ENCODE measurements around the gene ALX4.

Gene ALX4

DNA sequence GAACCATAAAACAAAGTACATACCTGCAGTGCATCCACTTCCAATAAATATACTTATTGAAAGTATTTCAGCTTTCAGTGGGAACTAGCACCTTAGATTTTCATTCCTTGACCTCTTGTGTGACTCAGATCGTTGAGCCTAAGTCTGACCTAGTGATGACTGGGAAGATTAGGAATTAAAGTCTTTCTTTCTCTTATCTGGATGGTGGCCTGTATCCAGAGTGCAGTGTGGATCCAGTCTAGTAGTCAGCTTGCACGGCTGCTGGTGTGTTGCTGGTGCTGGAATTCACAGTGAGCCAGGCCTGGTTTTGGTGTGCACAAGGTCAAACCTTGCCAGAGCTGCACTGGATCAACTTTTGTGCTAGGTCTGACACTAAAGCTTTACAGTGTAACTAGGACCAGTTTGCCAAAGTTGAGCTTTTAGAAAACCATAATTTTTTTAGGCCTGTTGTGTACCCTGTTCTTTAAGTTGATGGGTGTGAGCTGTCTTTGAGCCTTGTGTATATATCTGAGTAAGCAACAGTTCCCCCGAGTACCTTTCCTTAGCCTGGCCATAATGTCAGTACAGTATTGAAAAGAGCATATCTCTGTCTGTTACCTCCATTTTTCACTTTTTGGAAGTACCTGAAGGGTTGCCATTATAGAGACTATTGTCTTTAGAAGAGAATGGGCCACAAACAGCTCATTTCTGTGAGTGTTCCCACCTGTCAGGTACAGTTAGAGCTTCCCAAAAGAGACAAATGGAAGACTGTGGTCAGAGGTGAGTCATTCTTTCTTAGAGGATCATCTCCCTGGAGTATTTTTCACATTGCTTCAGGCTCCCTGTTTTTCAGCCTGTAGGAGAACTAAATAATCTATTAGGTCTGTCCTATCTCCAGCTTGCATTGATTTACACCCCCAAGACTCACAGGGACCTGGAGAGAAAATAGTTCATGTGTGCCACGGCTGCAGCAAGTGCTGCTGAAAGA lies 89.8 kb downstream of the ALX4 start:
- H2AFZ ChIP-seq (ENCODE audit: low read depth, low read length) = no peak overlapping the region
- no peak overlapping the region for H3K4me3 ChIP-seq (ENCODE audit: low read length)
- no peaks in the 10 kb centered on the region for H3K27me3 ChIP-seq (ENCODE audit: insufficient read depth, low read length)
- H3K9me3 ChIP-seq (ENCODE audit: low read length) = no peaks in the 10 kb centered on the region
- no peaks in the 10 kb centered on the region for H3K4me1 ChIP-seq (ENCODE audit: insufficient read depth, low read length)
- H3K36me3 ChIP-seq (ENCODE audit: insufficient read depth, low read length) = no peaks in the 10 kb centered on the region

DNA sequence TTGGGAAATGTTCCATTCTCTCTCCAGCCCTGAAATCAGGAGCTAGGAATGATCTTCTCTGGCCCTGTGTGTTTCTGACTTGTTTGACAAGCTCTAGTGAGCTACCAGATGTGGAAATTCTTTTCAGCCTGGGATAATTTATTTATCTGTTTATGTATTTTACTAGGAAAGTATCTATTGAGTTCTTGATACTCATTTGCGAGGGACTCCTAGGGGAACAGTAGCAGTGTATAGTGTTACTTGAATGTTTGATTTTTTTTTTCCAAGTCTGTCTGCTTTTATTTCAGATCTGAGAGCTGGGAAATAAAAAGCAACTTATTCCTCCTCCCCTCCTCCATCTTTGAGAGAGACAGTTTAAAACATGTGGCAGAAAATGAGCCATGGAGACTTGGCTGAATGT lies 92.5 kb downstream of the ALX4 start:
- Histone ChIP-seq H3K36me3 (ENCODE audit: insufficient read depth, low read length) (no peaks in the 10 kb centered on the region), H3K4me3 (ENCODE audit: low read length) (no peak overlapping the region), H2AFZ (ENCODE audit: low read depth, low read length) (no peak overlapping the region), H3K27me3 (ENCODE audit: insufficient read depth, low read length) (no peaks in the 10 kb centered on the region), H3K9me3 (ENCODE audit: low read length) (no peaks in the 10 kb centered on the region), H3K4me1 (ENCODE audit: insufficient read depth, low read length) (no peaks in the 10 kb centered on the region)

DNA sequence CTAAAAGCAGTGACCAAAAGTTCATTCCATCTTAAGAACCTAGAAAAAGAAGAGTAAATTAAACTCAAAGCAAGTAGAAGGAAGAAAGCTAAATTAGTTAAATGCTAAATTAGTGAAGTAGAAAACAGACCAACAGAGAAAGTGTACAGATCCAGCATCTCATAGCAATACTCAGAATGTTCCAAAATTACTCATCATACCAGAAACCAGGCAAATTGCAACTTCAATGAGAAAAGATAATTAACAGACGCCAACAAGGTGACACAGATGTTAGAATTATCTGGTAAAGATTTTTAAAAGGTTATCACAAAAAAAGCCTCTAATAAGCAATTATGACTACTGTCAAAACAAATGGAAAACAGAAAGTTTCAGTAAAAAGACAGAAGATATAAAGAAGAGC lies 96.8 kb downstream of the ALX4 start:
- Histone ChIP-seq H3K4me1 (ENCODE audit: insufficient read depth, low read length) (no peaks in the 10 kb centered on the region), H3K9me3 (ENCODE audit: low read length) (no peaks in the 10 kb centered on the region), H3K27me3 (ENCODE audit: insufficient read depth, low read length) (no peaks in the 10 kb centered on the region), H3K36me3 (ENCODE audit: insufficient read depth, low read length) (peaks cover 2% of the 10 kb centered on the region), H3K4me3 (ENCODE audit: low read length) (no peak overlapping the region), H2AFZ (ENCODE audit: low read depth, low read length) (no peak overlapping the region)

GRCh38 chr11:44212128-44212527 lies 97.8 kb downstream of the ALX4 start:
- Histone ChIP-seq H3K27me3 (ENCODE audit: insufficient read depth, low read length) (no peaks in the 10 kb centered on the region), H3K4me3 (ENCODE audit: low read length) (no peak overlapping the region), H2AFZ (ENCODE audit: low read depth, low read length) (no peak overlapping the region), H3K9me3 (ENCODE audit: low read length) (no peaks in the 10 kb centered on the region), H3K4me1 (ENCODE audit: insufficient read depth, low read length) (no peaks in the 10 kb centered on the region), H3K36me3 (ENCODE audit: insufficient read depth, low read length) (peaks cover 2% of the 10 kb centered on the region)

Data from neuron (in vitro differentiated cells).